ENCODE measurements around the gene ZNF598.
"Not testable (repeated sequence)": the region's sequence is repeated elsewhere in the genome, so short reads cannot be mapped to it uniquely, and the experiment has no call there.

ZNF598 gene

DNA sequence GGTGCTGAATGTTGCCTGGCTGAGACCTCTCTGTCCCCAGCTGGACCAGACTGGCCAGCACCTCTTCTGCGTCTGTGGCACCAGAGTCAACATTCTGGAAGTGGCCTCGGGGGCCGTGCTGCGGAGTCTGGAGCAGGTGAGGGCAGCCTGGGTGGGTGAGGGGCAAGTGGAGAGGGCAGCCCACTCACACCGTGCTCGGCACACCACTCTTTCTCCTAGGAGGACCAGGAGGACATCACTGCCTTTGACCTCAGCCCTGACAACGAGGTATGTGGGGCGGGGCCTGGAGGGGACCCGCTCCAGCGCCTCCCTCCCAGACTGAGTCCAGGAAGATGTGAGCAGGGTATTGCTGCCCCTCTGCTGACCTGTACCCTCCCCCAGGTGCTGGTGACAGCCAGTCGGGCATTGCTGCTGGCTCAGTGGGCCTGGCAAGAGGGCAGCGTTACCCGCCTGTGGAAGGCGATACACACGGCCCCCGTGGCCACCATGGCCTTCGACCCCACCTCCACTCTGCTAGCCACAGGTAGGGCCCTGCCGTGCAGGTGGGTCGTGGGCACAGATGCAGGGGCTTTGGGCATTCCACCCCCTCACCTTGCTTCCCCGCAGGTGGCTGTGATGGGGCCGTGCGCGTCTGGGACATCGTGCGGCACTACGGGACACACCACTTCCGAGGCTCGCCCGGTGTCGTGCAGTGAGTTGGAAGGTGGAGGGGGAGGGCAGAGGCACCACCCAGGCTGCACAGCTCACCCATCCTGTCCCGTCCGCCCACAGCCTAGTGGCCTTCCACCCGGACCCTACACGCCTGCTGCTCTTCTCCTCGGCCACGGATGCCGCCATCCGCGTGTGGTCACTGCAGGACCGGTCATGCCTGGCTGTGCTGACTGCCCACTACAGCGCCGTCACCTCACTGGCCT is 35.2 kb downstream of the ZNF598 start:
- DNase-seq = no peak

DNA sequence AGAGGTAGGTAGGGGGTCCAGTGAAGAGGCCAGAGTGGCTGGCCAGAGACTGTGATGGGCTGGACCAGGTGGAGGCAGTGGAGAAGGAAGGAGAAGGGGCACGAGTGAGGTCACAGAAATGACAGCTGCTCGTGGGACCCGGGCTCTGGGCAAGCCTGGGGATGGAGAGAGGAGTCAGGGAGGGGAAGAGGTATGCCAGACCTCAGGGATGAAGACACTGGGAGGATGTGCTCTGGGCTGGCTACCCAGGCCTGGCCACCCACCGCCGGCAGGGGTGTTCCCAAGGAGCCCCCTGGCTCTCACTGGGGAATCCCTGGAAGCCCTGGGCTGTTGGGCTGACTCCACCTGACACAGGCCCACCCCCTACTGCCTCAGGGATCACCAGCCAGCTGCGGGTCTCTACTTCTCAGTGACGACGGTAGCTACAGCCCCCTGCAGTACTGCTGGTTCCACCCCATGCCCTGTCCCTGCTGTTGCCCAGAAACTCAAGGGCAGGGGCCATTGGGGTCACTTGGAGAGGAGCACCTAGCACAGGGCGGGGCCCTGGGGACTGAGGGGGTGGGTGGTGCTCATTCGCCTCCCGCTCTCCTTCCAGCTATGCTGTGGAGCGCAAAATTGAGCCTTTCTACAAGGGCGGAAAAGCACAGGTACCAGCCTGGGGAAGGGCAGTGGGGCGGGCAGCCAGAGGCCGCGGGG is 36.0 kb downstream of the ZNF598 start:
- DNase-seq = no peak

DNA sequence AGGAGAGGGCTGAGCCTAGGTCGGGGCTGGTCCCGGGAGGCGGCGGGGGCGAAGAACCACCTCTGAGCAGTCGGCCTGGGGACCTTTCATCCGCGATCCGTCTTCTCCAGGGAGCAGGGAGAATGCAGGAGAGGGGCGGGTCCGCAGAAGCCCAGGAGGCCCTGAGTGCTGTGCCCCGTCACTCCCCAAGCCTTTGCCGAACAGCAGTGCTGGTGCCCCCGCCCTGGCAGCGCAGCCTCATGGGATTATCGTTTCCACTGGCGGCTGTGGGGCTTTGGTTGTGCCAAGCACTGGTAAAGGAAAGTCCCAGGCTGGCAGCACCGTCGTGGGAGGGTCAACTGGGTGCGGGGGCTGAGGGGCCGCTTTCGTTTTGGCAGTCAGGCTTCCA is 37.1 kb downstream of the ZNF598 start:
- DNase-seq = no peak

DNA sequence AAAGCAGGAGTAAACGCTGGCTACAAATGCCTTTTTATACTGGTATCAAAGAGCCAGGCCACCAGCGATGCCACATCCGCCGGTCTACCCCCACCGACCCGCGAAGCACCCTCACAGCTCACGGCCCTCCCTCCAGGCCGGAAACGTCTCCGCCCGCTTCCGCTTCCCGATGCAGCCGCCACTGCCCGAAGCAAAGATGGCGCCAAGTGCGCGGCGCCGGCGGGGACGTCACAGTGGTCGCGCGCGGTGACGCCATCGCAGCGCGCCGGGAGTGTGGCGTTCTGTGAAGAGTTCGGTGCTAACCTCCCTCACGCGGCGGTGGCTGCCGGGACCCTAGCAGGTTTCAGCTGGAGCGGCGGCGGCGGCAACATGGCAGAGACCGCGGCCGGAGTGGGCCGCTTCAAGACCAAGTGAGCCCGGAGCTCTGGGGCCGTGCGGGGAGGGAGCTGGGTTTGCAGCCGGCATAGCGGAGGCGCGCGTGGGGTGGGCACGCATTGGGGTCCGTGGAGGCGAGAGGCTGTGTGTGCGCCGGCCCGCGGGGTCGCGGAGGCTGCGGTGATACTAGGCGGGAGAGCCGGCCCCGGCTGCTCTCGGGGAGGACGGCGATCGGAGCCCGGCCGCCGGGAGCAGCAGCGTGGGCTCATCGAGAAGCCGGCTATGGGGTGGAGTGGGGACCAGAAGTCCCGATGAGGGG is 37.7 kb downstream of the ZNF598 start, which contains the start of gene TBL3:
TSS of gene TBL3 (plus strand) at position 258 of the 694 bp plus-strand sequence. CDS start at position 370, 112 bp downstream.
- peak; percentile 68 for DNase-seq

DNA sequence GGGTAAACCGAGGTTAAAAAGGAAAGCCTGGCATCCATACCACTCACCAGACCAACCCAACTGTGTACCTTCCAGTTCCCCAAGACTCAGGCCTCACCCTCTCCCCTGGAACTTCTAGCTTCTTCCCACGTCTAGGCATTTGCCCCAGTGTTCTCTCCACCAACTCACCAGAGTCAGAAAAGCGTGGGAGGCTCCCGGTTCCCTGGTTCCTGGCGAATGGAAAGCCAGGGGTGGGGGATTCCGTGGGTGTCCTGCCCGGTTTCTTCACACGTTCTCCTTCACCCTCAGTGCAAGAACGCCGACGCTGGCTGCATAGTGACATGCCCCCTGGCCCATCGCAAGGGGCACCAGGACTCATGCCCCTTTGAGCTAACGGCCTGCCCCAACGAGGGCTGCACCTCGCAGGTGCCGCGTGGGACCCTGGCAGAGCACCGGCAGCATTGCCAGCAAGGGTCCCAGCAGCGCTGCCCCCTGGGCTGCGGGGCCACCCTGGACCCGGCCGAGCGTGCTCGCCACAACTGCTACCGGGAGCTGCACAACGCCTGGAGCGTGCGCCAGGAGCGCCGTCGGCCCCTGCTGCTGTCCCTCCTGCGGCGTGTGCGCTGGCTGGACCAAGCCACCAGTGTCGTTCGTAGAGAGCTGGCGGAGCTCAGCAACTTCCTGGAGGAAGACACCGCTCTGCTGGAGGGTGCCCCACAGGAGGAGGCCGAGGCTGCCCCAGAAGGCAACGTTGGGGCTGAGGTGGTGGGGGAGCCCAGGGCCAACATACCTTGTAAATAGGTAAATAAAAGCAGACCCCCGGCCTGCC is 41.3 kb downstream of the ZNF598 start:
- no peak for DNase-seq

DNA sequence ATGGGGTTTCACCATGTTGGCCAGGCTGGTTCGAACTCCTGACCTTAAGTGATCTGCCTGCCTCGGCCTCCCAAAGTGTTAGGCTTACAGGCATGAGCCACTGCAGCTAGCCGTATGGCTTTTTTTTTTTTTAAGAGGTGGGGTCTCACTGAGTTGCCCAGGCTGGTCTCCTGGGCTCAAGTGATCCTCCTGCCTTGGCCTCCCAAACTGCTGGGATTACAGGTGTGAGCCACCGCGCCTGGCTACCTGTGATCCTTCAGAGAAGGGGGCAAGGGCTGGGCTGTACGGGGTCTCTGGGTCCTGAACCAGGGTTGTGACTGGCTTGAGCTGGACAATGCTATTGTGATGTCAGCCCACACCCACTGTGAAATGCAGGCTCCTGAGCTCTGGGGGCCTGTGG is 43.2 kb downstream of the ZNF598 start, which contains the start of gene RNF151:
TSS of gene RNF151 (plus strand) at position 397 of the 400 bp plus-strand sequence. CDS start 26 bp downstream, outside the sequence.
- no peak for DNase-seq

DNA sequence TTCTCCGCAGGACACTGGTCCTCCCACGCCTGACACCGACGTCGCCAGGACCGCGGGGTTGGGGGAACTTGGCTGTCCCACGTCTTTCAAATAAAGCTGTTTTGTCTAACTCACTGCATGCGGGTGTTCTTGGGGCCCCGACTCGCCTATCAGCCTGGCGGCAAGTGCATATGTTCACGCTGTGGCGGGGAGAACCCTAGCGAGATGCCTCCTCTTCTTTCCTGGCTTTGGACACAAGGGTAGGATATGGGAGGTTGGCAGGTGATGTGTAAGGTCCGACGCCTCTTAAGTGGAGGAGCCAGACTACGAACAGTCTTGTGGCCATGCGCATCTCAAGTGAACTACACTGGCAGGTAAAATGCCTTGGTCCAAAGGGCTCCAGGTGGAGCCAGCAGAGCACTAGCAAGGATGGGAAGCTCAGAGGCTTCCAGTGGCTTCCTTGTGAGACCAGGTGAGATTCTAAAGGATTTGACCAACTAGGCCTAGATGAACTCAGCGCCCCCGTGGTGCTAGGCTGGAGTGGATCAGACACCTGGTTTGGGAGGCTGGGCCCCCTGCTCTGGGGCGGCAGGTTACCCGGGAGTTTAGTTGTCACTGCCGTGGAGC is 44.1 kb downstream of the ZNF598 start:
- DNase-seq = no peak

DNA sequence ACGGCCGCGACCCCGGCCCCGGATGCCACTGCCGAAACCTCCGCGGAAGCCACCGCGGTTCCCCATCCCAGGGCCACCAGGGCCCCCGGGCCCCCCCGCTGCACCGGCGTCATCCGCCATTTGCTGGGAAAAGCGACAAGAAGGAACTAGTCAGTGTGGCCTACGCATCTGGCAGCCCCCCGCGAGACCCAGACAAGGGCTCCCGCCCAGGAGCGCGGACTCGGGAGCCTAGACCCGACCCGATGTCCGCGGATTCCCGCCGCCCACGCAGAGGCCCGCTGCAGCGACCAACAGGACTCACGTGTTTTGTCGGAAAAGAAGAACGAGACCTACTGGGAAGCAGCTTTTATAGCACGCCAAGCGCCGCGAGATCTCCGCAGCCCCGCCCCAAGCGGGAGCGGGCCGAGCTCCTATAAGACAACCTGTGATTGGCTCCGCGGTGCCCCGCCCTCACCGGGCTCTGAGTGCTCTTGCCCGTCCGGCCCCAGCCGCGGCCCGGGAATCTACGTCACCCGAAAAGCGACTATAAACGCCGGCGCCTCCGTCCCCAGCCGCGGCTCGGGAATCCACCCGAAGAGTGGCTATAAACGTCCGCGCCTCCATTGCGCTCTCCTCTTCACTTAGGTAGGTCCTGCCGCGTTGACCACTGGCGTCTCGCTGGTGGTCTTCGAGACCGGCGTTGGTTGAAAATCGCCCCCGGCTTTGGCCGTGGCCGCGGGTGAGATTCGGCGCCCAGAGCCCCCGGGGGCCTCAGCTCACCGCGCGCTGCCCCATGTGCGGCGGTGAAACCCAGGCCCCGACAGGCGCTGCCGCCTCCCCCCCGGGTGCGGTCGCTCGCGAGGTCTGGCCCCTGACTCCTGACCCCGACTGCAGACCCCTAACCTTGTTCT is 44.9 kb downstream of the ZNF598 start, which contains the start of gene RPS2:
TSS of gene RPS2 (minus strand) at position 321 of the 890 bp plus-strand sequence. CDS start at position 120, 201 bp downstream.
- peak; percentile 92 for DNase-seq

DNA sequence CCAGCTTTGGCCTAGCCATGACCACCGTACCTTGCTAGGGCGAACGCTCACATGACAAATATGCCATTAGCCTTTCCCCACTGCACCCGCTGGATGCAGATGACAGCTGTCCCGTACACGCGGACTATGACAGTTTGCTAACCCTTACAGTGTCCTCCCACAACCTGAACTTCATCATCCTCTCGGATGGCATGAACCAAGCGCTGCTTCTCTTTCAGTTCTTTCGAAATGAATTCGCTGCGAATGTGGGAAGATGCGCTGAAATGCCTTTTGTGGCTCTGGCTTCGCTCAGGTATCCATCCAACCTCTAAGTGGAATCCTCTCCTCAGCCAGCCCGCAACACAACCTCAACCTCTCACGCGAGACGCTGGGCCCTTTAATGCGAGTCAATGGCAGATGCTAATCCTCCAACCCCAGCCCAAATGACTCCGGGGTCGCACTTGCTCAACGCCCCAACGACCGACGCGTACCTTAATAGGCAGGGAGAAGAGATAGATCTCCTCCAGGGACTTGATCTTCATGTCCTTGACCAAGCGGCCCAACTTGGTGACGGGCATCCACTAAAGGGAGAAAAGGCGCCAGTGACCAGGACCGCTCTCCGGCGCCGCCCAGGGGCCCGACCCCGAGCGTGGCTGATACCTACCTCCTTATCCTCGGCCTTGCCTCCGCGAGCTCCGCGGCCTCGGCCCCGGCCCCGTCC is 45.7 kb downstream of the ZNF598 start:
- DNase-seq = no peak

DNA sequence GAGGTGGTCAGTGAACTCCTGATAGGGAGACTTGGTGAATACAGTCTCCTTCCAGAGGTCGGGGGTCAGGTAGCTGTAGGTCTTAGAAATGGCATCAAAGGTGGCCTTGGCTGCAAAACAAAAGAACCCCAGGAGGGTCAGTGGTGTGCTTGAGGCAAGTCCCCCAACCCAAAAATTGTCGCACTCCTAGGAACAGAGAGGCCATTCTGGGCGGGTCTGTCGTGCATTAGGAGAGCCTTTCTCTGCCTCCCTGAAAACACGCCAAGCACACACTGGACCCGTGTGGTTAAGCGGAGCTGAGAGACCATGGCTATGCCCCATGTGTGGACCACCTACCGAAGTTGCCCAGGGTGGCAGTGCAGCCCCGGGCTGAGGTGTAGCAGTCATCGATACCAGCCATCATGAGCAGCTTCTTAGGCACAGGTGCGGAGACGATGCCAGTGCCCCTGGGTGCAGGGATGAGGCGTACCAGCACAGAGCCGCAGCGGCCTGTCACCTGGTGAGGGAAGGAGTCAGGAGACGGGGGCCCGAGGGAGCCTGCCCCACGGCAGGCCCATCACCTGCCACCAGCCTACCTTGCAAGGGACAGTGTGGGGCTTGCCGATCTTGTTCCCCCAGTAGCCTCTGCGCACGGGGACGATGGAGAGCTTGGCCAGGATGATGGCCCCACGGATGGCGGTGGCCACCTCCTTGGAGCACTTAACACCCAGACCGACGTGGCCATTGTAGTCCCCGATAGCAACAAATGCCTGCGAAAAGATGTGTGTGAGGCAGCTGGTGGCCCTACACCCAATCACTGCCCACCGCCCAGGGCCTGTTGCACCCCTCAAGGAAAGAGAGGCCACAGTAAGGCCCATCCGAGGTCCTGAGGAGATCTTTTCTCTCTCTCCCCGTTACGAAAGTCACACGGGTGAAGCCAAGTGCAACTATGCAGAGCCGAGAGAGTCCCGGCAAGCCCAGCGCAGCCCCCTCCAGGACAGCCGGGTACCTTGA is 47.2 kb downstream of the ZNF598 start:
- not testable (repeated sequence) for DNase-seq

DNA sequence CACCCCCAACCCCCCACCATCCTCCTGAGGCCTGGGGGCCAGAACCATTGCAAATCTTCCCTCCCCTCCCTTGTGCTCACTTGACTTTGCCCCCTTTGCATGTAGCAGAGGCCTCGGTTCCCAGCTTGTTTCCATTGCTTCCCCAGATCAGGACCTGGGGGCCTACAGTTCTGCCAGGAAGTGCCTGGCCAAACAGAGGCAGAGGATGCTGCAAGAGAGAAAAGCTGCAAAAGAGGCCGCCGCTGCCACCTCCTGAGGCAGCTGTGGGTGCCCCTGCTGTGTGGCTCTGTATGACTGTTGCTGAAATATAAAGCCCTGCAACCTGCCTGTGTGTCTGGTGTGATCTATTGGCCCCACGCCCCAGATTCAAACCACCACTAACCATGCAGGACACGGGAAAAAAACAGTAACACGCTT is 48.0 kb downstream of the ZNF598 start:
- no peak for DNase-seq

DNA sequence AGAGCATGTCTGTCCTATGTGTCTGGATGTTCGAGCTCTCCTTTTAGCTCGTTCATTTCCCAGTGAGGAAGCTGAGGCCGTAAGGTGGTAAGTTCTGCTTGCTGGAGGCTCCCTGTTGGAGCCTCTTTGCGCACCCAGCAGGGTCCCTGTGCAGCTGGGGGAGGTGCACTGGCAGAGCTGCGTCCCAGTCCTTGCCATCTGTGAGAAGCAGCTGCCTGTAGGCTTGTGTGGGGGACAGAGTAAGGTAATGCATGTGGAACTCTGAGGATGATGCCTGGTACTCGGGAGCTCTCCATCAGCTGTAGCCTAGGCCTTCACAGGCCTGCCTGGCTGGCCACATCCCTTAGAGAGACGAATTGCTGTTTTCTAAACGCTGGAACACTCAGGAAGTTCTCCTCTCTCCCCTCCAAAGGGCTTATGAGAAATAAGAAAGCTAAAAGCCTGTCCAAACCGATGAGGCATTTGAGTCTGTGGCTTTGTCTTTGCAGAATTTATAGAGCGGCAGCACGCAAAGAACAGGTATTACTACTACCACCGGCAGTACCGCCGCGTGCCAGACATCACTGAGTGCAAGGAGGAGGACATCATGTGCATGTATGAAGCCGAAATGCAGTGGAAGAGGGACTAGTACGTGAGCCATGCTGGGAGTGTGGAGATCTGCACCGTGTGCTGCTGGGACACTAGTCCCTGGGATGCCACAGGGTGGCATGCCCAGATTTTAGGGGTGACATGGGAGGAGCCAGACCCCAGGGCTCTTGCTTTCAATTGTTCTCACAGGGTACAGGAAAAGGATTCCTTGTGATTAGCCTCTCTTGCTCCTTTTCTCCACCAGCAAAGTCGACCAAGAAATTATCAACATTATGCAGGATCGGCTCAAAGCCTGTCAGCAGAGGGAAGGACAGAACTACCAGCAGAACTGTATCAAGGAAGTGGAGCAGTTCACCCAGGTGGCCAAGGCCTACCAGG is 48.7 kb downstream of the ZNF598 start:
- no peak for DNase-seq

DNA sequence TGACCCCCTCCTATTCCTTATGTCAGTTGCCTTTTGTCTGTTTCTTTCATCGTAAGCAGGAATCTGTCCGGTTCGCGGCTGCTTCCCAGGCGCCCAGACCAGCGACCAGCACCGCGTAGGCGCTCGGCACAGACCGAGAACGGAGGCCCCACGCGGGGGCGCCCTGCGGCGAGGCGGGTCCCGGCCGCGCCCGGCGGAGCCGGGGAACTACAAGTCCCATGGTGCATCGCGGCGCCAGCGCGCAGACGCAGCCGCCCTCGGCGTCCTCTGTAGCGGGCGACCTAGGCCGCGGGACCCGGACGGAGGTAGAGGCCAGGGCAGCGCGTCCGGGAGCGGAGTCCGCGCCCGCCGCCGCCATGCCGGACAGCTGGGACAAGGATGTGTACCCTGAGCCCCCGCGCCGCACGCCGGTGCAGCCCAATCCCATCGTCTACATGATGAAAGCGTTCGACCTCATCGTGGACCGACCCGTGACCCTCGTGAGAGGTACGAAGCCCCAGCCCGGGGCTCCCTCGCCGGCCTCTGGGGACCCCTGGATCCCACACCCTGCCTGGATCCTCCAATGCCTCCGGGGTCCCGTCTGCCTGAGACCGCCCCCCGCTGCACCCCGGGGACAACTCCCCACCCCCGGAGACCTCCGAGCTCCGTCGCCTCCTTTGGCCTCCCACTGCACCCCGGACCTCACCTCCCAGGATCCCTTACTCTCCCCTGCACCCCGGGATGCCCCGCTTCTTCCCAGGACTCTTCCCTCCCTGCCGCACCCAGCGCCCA is 50.2 kb downstream of the ZNF598 start, which contains the start of gene NDUFB10:
TSS of gene NDUFB10 (plus strand) at position 270 of the 771 bp plus-strand sequence. CDS start at position 357, 87 bp downstream.
- peak; percentile 33 for DNase-seq

DNA sequence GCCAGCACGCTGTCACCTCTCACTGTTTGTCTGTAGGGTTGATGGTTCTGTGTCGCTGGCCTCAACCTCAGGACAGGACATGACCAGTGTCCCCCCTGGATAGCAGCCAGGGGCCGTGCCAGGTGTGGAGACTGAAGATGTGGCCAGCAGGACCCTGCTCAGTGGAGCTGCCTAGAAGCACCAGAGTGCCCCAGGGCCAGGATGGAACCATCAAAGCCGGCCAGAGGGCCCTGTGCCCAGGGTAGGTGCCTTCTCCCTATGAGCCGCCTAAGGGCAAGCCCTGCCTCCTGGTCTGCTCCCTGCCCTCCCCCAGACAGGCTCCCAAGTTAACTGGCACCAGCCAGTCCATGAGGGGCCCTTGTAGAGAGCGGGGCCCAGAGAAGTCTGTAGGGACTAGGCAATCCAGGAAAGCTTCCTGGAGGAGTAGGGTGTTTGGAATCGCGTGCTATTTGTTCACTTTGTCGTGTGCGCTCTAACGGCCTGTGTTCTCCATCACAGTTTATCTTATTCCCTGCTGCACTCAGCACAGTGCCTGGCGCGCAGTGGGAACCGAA is 50.8 kb downstream of the ZNF598 start:
- no peak for DNase-seq

DNA sequence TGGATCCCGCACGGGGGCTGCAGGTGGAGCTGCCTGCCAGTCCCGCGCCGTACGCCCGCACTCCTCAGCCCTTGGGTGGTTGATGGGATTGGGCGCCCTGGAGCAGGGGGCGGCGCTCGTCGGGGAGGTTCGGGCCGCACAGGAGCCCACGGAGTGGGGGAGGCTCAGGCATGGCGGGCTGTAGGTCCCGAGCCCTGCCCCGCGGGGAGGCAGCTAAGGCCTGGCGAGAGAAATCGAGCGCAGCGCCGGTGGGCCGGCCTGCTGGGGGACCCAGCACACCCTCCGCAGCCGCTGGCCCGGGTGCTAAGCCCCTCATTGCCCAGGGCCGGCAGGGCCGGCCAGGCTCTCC is 51.5 kb downstream of the ZNF598 start:
- not testable (repeated sequence) for DNase-seq

DNA sequence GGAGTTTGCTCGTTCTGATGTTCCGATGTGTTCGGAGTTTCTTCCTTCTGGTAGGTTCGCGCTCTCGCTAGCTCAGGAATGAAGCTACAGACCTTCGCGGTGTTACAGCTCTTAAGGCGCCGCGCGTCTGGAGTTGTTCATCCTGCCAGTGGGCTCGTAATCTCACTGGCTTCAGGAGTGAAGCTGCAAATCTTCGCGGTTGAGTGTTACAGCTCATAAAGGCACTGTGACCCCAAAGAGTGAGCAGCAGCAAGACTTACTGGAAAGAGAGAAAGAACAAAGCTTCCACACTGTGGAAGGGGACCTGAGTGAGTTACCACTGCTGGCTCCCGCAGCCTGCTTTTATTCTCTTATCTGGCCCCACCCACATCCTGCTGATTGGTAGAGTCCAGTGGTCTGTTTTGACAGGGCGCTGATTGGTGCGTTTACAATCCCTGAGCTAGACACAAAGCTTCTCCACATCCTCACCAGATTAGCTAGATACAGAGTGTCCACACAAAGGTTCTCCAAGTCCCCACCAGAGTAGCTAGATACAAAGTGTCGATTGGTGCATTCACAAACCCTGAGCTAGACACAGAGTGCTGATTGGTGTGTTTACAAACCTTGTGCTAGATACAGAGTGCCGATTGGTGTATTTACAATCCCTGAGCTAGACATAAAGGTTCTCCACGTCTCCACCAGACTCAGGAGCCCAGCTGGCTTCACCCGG is 52.0 kb downstream of the ZNF598 start:
- not testable (repeated sequence) for DNase-seq

Measured in DMS79 (cell line).